ENCODE measurements around the gene DDOST. TPM values are rescaled to one million over a fixed set of nuclear protein-coding genes. Genes with fewer than 3 reads are reported as not detected.

The DDOST gene
- total RNA-seq, 1 experiment from 2014 or later, result 292 TPM

- H3K9me3 Mint-ChIP-seq (ENCODE audit: unreplicated experiment), result no peaks in the 10 kb centered on the region
- no peaks in the 10 kb centered on the region for H3K36me3 Mint-ChIP-seq (ENCODE audit: insufficient read depth, unreplicated experiment)
- BruUV-seq (replicated peaks), result no TSS peak
- intact Hi-C loops (cut with micrococcal nuclease), result no loop called here
- ChIA-PET CTCF (interaction anchor here (0.6 to 1.5 kb wide), 5 partner anchors 12 to 706 kb away, joined by 3 to 4 read pairs (median 3); no protein-coding TSS in a partner anchor), POLR2A (interaction anchor here (0.6 kb wide), 1 partner anchor 8 kb away, joined by 4 read pairs; no protein-coding TSS in a partner anchor)
- TF ChIP-seq, protein P1, sequence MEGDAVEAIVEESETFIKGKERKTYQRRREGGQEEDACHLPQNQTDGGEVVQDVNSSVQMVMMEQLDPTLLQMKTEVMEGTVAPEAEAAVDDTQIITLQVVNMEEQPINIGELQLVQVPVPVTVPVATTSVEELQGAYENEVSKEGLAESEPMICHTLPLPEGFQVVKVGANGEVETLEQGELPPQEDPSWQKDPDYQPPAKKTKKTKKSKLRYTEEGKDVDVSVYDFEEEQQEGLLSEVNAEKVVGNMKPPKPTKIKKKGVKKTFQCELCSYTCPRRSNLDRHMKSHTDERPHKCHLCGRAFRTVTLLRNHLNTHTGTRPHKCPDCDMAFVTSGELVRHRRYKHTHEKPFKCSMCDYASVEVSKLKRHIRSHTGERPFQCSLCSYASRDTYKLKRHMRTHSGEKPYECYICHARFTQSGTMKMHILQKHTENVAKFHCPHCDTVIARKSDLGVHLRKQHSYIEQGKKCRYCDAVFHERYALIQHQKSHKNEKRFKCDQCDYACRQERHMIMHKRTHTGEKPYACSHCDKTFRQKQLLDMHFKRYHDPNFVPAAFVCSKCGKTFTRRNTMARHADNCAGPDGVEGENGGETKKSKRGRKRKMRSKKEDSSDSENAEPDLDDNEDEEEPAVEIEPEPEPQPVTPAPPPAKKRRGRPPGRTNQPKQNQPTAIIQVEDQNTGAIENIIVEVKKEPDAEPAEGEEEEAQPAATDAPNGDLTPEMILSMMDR (IDR thresholded peaks at IDR 0.05; ENCODE audit: unreplicated experiment), result no peak
- no peak overlapping the region for H3K27ac Mint-ChIP-seq (ENCODE audit: low read depth, unreplicated experiment)
- no peaks in the 10 kb centered on the region for H3K27me3 Mint-ChIP-seq (ENCODE audit: insufficient read depth, unreplicated experiment)
- H3K4me3 Mint-ChIP-seq (ENCODE audit: unreplicated experiment), result no peak overlapping the region
- DNase-seq (ENCODE audit: unreplicated experiment), result no peak
- H3K4me1 Mint-ChIP-seq (ENCODE audit: insufficient read depth, unreplicated experiment), result no peaks in the 10 kb centered on the region
Observed at GRCh38 chr1:20626098-20626427, 35.1 kb downstream of the DDOST start.

GRCh38 chr1:20625176-20626097 lies 35.7 kb downstream of the DDOST start:
- Mint-ChIP-seq H3K27me3 (ENCODE audit: insufficient read depth, unreplicated experiment) (no peaks in the 10 kb centered on the region), H3K36me3 (ENCODE audit: insufficient read depth, unreplicated experiment) (no peaks in the 10 kb centered on the region), H3K9me3 (ENCODE audit: unreplicated experiment) (no peaks in the 10 kb centered on the region), H3K4me3 (ENCODE audit: unreplicated experiment) (no peak overlapping the region), H3K4me1 (ENCODE audit: insufficient read depth, unreplicated experiment) (no peaks in the 10 kb centered on the region), H3K27ac (ENCODE audit: low read depth, unreplicated experiment) (no peak overlapping the region)
- CTCF ChIA-PET, result interaction anchor here (0.6 to 1.5 kb wide), 6 partner anchors 9 to 705 kb away, joined by 3 to 4 read pairs (median 4); no protein-coding TSS in a partner anchor
- no TSS peak for BruUV-seq (replicated peaks)
- POLR2A ChIA-PET, result interaction anchor here (0.6 to 1.6 kb wide), 2 partner anchors 7 to 9 kb away, joined by 4 to 6 read pairs; no protein-coding TSS in a partner anchor
- intact Hi-C loops (cut with micrococcal nuclease), result no loop called here
- no peak for DNase-seq (ENCODE audit: unreplicated experiment)
- TF ChIP-seq, protein P1 (IDR thresholded peaks at IDR 0.05; ENCODE audit: unreplicated experiment), result no peak

GRCh38 chr1:20624709-20625108 lies 36.5 kb downstream of the DDOST start:
- ChIA-PET POLR2A (interaction anchor here (1.6 kb wide), 1 partner anchor 10 kb away, joined by 6 read pairs; no protein-coding TSS in a partner anchor), CTCF (interaction anchor here (1.1 kb wide), 1 partner anchor 9 kb away, joined by 4 read pairs; no protein-coding TSS in a partner anchor)
- H3K4me3 Mint-ChIP-seq (ENCODE audit: unreplicated experiment), result no peak overlapping the region
- TF ChIP-seq, protein P1 (IDR thresholded peaks at IDR 0.05; ENCODE audit: unreplicated experiment), result no peak
- no peaks in the 10 kb centered on the region for H3K9me3 Mint-ChIP-seq (ENCODE audit: unreplicated experiment)
- H3K4me1 Mint-ChIP-seq (ENCODE audit: insufficient read depth, unreplicated experiment), result no peaks in the 10 kb centered on the region
- intact Hi-C loops (cut with micrococcal nuclease), result no loop called here
- no peaks in the 10 kb centered on the region for H3K27me3 Mint-ChIP-seq (ENCODE audit: insufficient read depth, unreplicated experiment)
- H3K27ac Mint-ChIP-seq (ENCODE audit: low read depth, unreplicated experiment), result no peak overlapping the region
- DNase-seq (ENCODE audit: unreplicated experiment), result no peak
- no peaks in the 10 kb centered on the region for H3K36me3 Mint-ChIP-seq (ENCODE audit: insufficient read depth, unreplicated experiment)
- no TSS peak for BruUV-seq (replicated peaks)

DNA sequence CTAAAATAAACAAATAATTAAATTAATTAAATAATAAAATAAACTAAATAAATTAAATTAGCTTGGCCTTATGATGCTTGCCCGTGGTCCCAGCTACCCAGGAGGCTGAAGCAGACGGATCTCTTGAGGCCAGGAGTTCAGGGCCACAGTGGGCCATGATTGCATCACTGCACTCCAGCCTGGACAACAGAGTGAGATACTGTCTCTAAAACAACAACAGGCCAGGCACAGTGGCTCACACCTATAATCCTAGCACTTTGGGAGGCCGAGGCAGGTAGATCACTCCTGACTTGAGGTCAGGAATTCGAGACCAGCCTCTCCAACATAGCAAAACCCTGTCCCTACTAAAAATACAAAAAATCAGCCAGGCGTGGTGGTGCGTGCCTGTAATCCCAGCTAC lies 40.2 kb downstream of the DDOST start:
- H3K36me3 Mint-ChIP-seq (ENCODE audit: insufficient read depth, unreplicated experiment), result no peaks in the 10 kb centered on the region
- no peak overlapping the region for H3K4me3 Mint-ChIP-seq (ENCODE audit: unreplicated experiment)
- no peak overlapping the region for H3K27ac Mint-ChIP-seq (ENCODE audit: low read depth, unreplicated experiment)
- intact Hi-C loops (cut with micrococcal nuclease), result no loop called here
- ChIA-PET CTCF (interaction anchor here (1.1 to 1.5 kb wide), 3 partner anchors 9 to 13 kb away, joined by 3 to 4 read pairs (median 3); no protein-coding TSS in a partner anchor), POLR2A (no interaction called here)
- TF ChIP-seq, protein P1 (IDR thresholded peaks at IDR 0.05; ENCODE audit: unreplicated experiment), result no peak
- BruUV-seq (replicated peaks), result no TSS peak
- DNase-seq (ENCODE audit: unreplicated experiment), result no peak
- H3K4me1 Mint-ChIP-seq (ENCODE audit: insufficient read depth, unreplicated experiment), result no peaks in the 10 kb centered on the region
- H3K9me3 Mint-ChIP-seq (ENCODE audit: unreplicated experiment), result no peaks in the 10 kb centered on the region
- H3K27me3 Mint-ChIP-seq (ENCODE audit: insufficient read depth, unreplicated experiment), result no peaks in the 10 kb centered on the region

Data from MCF 10A (cell line).